Transverse colon (tissue), 3 donors: ENCODE results near the gene MVP.

ENCODE experiments used
- CTCF ChIP-seq, 5 experiments: fragments of 200-600 bp in 3 of 5; fragments of 450-650 bp in 2 of 5; sonication (generic) in 3 of 5; IDR thresholded peaks; 1 replicate in 2 of 5; 2 replicates in 3 of 5; pipeline ENCODE4 v1.5.1; 2016 to 2017; ENCODE audit warnings: antibody characterized with exemption in 5 of 5, inconsistent platforms in 3 of 5, mild to moderate bottlenecking in 2 of 5, moderate library complexity in 1 of 5
- EP300 ChIP-seq: sonication (generic); formaldehyde crosslinking; IDR thresholded peaks from one replicate; pipeline ENCODE4 v1.6.1; 2017; ENCODE audit warnings: antibody characterized with exemption, low read depth

GRCh38 chr16:29849505-29849904 is 29.2 kb downstream of the MVP start:
- TF ChIP-seq CTCF (IDR thresholded peaks at IDR 0.05), result no peak
- TF ChIP-seq EP300, result no peak
